ENCODE measurements around the gene HDAC9. TPM values are rescaled to one million over a fixed set of nuclear protein-coding genes. Genes with fewer than 3 reads are reported as not detected.

Gene HDAC9
- total and polyA plus RNA-seq, 4 donors: 2.2 to 41.0 (median 4.1) TPM

GRCh38 chr7:18995270-18995671 is 499.7 kb downstream of the HDAC9 start:
- Histone ChIP-seq H3K27me3 (ENCODE audit: control insufficient read depth in 3 of 3, insufficient read depth in 3 of 3, low read length in 2 of 3) (no peaks in the 10 kb centered on the region), H3K4me3 (no peak overlapping the region), H3K9me3 (ENCODE audit: control insufficient read depth in 4 of 4, insufficient read depth in 3 of 4, low read length in 3 of 4) (peaks cover 0 to 2% (median 0%) of the 10 kb centered on the region in 4 donors), H3K9ac (ENCODE audit: insufficient read depth in 1 of 2, low read length in 2 of 2) (no peak overlapping the region), H3K27ac (ENCODE audit: low read depth in 1 of 2, low read length in 1 of 2) (no peak overlapping the region), H3K4me1 (ENCODE audit: control insufficient read depth in 5 of 5, insufficient read depth in 5 of 5, low read length in 5 of 5) (peaks cover 0 to 8% (median 0%) of the 10 kb centered on the region in 5 donors), H3K36me3 (ENCODE audit: control insufficient read depth in 4 of 4, insufficient read depth in 4 of 4, low read length in 4 of 4) (no peaks in the 10 kb centered on the region)
- peak in 1 of 3 donors; percentile 2 for DNase-seq
- WGBS, 2 donors: 81 to 83% methylated on average over 3 of the region's 3 CpGs
- ATAC-seq (ENCODE audit: insufficient read depth, low FRiP score): no peak
- TF ChIP-seq, protein P1, sequence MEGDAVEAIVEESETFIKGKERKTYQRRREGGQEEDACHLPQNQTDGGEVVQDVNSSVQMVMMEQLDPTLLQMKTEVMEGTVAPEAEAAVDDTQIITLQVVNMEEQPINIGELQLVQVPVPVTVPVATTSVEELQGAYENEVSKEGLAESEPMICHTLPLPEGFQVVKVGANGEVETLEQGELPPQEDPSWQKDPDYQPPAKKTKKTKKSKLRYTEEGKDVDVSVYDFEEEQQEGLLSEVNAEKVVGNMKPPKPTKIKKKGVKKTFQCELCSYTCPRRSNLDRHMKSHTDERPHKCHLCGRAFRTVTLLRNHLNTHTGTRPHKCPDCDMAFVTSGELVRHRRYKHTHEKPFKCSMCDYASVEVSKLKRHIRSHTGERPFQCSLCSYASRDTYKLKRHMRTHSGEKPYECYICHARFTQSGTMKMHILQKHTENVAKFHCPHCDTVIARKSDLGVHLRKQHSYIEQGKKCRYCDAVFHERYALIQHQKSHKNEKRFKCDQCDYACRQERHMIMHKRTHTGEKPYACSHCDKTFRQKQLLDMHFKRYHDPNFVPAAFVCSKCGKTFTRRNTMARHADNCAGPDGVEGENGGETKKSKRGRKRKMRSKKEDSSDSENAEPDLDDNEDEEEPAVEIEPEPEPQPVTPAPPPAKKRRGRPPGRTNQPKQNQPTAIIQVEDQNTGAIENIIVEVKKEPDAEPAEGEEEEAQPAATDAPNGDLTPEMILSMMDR (IDR thresholded peaks at IDR 0.05; ENCODE audit: control extremely low read depth, extremely low read depth): no peak

DNA sequence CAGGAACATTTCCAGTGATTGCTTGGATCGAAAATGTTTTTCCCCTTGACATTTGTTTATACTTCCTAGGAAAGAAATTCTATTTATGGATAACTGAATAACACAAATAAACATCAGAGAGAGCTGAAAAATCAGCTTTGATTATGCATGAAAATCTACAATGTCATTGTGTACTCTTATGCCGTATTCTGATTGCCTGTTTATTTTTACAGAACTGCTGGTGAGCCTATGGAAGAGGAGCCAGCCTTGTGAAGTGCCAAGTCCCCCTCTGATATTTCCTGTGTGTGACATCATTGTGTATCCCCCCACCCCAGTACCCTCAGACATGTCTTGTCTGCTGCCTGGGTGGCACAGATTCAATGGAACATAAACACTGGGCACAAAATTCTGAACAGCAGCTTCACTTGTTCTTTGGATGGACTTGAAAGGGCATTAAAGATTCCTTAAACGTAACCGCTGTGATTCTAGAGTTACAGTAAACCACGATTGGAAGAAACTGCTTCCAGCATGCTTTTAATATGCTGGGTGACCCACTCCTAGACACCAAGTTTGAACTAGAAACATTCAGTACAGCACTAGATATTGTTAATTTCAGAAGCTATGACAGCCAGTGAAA is 500.4 kb downstream of the HDAC9 start:
- Histone ChIP-seq H3K9me3 (ENCODE audit: control insufficient read depth in 4 of 4, insufficient read depth in 3 of 4, low read length in 3 of 4) (no peaks in the 10 kb centered on the region), H3K9ac (ENCODE audit: insufficient read depth in 1 of 2, low read length in 2 of 2) (no peak overlapping the region), H3K4me3 (no peak overlapping the region), H3K36me3 (ENCODE audit: control insufficient read depth in 4 of 4, insufficient read depth in 4 of 4, low read length in 4 of 4) (no peaks in the 10 kb centered on the region), H3K27ac (ENCODE audit: low read depth in 1 of 2, low read length in 1 of 2) (no peak overlapping the region), H3K4me1 (ENCODE audit: control insufficient read depth in 5 of 5, insufficient read depth in 5 of 5, low read length in 5 of 5) (peaks cover 0 to 8% (median 0%) of the 10 kb centered on the region in 5 donors), H3K27me3 (ENCODE audit: control insufficient read depth in 3 of 3, insufficient read depth in 3 of 3, low read length in 2 of 3) (no peaks in the 10 kb centered on the region)
- DNase-seq (peak; percentile 21 to 52 (median 41)), ATAC-seq (ENCODE audit: insufficient read depth, low FRiP score) (no peak)
- TF ChIP-seq, protein P1 (IDR thresholded peaks at IDR 0.05; ENCODE audit: control extremely low read depth, extremely low read depth): no peak
- WGBS, 2 donors: 57 to 73% methylated on average over 5 of the region's 5 CpGs

DNA sequence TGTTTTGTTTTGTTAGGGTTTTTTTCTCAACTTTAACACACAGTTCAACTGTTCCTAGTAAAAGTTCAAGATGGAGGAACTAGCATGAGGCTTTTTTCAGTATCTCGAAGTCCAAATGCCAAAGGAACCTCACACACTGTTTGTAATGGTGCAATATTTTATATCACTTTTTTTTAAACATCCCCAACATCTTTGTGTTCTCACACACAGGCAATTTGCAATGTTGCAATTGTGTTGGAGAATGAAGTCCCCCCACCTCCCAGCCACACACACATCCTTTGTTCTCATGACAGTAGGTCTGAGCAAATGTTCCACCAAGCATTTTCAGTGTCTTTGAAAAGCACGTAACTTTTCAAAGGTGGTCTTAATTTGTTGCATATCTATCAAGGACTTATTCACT is 501.0 kb downstream of the HDAC9 start:
- H3K9me3 ChIP-seq (ENCODE audit: control insufficient read depth in 4 of 4, insufficient read depth in 3 of 4, low read length in 3 of 4): no peaks in the 10 kb centered on the region
- H3K27me3 ChIP-seq (ENCODE audit: control insufficient read depth in 3 of 3, insufficient read depth in 3 of 3, low read length in 2 of 3): no peaks in the 10 kb centered on the region
- ATAC-seq (ENCODE audit: insufficient read depth, low FRiP score) (no peak), DNase-seq (peak in 2 of 3 donors; percentile 43 to 52)
- H3K36me3 ChIP-seq (ENCODE audit: control insufficient read depth in 4 of 4, insufficient read depth in 4 of 4, low read length in 4 of 4): no peaks in the 10 kb centered on the region
- no peak overlapping the region for H3K27ac ChIP-seq (ENCODE audit: low read depth in 1 of 2, low read length in 1 of 2)
- no peak overlapping the region for H3K4me3 ChIP-seq
- WGBS, 2 donors: 74 to 81% methylated on average over 2 of the region's 2 CpGs
- peaks cover 0 to 8% (median 0%) of the 10 kb centered on the region in 5 donors for H3K4me1 ChIP-seq (ENCODE audit: control insufficient read depth in 5 of 5, insufficient read depth in 5 of 5, low read length in 5 of 5)
- no peak overlapping the region for H3K9ac ChIP-seq (ENCODE audit: insufficient read depth in 1 of 2, low read length in 2 of 2)
- TF ChIP-seq, protein P1 (IDR thresholded peaks at IDR 0.05; ENCODE audit: control extremely low read depth, extremely low read depth): no peak
